GM18519 (cell line): ENCODE measurements around the gene TIMM17B.
"Not testable (repeated sequence)": the region's sequence is repeated elsewhere in the genome, so short reads cannot be mapped to it uniquely, and the experiment has no call there.

ENCODE experiments used
- ATAC-seq: cut with Tn5 transposase; IDR thresholded peaks from one replicate; pipeline ENCODE4 v1.9.1; 2021; ENCODE audit warnings: mild to moderate bottlenecking, moderate library complexity; ENCODE audit not compliant: unreplicated experiment, low FRiP score

Gene TIMM17B

DNA sequence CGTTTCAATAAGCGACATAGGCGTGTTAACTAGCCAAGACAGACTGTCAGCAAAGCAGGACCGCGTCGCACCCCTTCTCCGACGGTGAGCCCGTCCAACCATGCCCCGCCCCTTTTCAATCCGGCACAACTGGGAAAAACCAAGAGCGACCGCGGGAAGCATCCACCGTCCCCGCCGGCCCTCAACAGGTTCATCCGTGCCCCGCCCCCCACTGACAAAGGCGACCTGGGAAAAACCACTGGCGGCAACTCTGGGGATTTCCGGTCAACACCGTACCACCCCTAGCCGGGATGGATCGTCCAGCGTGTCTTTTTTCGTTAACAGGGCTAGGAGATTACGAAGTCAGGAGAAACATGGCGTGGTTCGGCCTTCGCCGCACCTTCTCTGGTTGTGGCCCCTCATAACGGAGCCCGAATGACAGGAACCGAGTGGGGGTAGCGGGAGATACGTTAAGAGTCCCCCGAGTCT is 377 bp downstream of the TIMM17B start:
- ATAC-seq, result no peak

DNA sequence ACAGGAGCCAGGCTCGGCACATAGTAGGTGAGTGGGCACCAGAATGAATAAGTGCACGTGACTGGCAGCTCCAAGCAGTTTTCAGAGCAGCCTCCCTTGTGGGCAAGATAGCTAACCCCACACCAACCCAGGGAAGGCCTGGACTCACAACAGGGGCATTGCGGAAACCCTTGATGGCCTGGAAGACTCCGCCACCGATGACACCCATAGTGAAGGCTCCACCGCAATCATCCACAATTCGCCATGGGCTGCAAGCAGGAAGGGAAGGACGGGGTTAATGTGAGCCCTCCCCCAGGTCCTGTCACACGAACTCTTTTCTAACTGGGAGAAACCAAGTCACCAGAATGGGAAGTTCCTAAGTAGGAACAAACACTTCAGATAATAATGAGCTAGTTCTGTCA is 957 bp downstream of the TIMM17B start:
- ATAC-seq, result no peak

DNA sequence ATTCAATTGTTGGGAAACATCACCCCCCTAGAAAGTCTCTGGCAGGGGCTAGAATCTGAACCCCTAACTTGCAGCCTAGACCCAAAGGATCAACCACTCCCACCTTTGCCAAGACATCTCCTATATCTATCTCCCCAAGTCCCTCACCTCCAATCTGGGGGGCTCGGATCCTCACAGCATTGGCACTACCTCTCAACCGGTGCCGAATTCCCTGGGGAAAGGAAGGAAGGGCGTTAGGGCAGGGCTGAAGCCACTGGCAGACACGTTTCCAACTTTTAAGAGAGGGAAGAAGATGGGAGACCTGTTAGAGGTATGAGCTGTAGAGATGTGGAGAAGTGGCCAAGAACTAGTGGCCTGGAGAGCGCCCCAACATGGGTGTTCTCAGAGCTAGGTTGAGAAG is 2.7 kb downstream of the TIMM17B start:
- ATAC-seq, result no peak

DNA sequence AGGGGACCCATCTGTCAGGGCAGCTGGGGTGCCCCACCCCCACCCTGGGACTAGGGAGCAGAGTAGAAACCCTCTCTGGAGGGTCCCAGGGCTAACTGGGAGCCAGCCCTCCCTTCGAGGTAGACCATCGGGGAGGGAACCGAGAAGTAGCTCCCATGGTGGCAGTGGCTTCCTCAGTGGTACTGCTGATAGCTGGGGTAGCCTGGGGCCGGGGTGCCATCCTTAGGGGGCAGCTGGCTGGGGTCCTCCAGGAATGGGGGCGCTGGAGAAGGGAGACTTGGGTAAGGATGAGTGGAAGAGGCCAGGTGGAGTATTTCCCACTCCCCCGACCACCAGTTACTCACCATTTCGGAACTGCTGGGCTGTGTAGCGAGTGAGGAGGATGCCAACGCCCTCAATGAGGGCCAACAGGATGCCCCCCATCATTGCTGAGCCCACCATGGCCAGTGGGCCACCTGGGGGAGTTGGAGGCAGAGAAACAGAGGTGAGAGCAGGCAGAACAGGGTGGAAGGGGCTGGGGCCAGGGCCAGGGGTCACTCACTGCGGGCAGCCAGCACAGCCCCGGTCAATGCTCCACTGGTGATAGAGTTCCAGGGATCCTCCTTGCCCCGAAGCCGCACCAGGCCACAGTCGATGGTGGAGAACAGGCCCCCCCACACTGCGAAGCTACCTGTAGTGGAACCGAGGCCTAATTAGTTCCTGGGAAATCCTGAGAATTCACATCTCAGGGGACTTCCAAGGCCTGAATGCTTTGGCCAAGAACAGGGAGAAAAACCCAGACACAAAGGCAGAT is 3.8 kb downstream of the TIMM17B start:
- no peak for ATAC-seq

DNA sequence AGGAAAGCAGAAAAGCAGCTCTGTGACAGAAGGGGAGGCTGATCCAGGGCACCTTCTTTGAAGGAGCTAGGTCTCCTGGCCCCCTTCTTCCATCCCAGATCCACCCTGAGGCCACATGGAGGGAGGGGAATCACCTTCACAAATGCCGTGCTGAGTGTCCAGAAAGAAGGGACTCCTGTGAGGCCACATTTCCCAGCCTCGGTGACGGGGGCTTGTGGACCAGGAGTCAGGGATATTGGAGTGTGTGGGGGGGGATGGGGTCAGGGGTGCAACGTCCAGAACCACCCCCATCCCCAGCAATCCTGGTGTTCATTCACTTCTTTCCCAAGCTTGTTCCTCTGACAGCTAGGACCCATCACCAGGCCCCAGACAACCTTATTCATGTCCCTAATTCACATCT is 4.7 kb downstream of the TIMM17B start:
- no peak for ATAC-seq

DNA sequence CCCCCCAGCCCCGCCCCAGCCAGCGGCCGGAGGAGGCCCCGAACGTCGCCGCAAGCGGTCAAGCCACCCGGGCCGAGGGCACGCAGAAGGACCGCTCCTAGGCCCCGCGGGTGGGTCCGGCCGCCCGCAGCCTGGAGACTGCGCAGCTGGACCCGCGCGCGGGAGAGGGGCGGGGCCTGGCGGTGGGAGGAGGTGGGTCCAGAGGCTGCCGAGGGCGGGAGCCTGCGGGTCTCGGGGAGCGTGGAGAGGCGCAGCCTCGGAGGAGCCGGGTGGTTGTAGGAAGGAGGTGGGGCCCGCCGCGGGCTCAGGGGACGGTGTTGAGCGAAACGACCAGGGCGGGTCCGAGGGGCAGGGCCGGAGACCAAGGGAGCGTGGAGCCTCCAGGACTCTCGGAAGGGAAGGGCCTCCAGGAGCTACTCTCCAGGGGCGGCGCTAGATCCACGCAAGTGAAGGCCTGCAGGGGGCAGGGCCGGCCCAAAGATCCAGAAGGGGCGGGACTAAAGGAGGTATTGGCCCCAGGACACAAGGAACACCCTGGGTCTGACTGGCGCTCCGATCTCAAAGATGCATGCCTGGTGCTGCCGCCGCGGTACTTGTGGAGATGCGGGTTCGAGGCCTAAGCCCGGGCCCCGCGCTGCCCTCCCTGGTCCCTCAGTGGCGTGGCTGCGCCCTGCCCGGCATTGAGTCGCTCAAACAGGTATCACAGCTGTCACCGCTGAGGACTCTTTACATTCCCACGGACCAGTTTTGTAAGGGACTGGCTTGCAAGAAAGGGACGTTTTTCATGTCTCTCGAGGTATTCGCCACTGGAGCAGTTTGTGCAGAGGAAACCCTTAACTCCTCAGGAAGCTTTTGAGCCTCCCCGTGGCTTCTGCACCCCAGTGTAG is 5.9 kb downstream of the TIMM17B start:
- ATAC-seq, result peak; percentile 56

DNA sequence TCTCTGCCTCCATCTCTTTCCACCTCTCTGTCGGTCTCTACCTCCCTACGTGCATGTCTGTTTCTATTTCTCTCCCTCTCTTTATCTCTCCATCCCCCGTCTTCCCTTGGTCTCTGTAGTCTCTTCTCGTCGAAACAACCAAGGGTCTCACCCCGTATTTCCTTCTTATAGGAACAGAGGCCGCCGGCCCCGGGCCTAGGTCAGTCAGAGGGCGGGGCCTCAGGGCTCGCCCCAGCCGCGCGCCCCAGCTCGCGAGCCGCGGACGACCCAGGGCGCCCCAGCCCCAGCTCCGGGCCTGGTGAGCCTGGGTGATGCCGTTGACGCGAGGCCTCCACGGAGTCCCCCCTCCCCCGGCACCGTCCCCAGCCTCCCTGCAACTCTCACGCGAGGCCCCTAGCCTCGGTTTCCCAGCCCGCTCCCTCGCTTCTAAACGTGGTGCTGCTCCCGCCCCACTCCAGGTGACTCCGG is 6.6 kb downstream of the TIMM17B start:
- ATAC-seq, result peak; percentile 23

DNA sequence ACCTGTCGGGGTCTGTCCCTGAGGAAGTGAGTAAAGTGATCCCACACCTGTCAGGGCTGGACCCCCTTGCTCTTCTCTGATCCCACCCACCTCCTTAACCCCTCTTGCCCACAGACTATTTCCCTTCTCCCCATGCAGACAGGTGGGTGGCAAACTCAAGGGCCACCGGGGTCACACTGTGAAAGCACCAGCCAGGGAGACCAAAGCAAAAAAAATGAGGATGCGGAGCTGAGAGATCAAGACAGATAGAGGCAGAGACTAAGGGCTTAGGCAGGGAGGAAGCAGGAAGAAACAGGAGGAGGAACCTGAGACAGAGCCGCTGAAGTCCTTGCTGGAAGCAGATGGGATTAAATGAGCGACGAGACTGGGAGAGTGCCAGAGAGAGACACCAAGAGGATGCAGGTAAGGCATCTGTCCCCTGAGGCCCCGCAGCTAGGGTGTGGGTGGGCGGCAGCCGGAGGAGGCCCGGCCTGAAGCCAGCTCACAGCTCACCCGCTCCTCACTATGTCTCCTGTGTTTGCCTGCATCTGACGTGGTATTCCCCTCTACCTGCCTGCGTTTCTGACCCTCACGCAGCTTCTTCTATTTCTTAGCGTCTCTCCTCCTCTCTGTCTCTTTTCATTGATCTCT is 7.2 kb downstream of the TIMM17B start:
- no peak for ATAC-seq

DNA sequence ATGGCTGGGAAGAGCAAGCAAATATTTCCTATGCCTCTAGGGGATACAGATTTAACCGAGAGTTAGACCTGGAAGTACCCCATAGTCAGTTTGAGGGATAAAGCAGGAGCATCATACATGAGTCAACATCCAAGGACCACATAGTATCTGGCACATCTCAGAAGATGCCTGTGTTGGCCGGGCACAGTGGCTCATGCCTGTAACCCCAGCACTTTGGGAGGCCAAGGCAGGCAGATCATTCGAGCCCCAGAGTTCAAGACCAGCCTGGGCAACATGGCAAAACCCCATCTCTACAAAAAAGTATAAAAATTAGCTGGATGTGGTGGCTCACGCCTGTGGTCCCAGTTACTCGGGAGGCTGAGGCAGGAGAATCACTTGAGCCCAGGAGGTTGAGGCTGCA is 11.0 kb downstream of the TIMM17B start:
- ATAC-seq, result not testable (repeated sequence)

DNA sequence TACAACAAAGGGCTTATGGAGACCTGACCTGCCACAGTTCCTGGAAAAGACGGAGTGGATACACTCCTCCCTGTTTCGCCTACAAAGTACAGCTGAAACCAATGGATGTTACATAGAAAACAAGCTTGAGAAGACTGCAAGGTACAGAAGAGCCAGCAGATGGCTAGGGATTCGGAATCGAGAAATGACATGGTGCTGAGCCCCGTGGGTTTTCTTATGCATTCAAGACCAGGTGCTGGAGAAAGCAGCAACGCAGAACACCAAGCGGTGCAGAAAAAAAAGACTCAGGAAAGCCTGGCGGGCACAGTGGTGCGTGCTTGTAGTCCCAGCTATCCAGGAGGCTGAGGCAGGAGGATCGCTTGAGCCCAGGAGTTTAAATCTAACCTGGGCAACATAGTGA is 13.8 kb downstream of the TIMM17B start:
- ATAC-seq, result no peak

DNA sequence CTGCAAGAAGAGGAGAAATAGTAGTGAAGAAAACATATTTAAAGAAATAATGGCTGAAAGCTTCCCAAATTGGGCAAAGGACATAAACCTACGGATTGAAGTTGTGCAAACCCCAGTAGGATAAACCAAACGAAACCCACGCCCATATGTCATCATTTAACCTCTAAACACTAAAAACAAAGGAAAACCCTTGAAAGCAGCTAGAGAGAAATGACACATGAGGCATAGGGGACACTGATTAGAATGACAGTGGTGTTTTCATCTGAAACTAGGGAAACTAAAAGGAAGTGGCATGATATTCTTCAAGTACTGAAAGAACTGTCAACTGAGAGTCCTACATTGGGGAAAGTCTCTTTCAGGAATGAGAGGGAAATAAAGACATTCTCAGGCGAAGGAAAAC is 20.6 kb downstream of the TIMM17B start:
- not testable (repeated sequence) for ATAC-seq

DNA sequence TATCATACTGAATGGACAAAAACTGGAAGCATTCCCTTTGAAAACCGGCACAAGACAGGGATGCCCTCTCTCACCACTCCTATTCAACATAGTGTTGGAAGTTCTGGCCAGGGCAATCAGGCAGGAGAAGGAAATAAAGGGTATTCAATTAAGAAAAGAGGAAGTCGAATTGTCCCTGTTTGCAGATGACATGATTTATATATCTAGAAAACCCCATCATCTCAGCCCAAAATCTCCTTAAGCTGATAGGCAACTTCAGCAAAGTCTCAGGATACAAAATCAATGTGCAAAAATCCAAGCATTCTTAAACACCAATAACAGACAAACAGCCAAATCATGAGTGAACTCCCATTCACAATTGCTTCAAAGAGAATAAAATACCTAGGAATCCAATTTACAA is 25.6 kb downstream of the TIMM17B start:
- not testable (repeated sequence) for ATAC-seq

DNA sequence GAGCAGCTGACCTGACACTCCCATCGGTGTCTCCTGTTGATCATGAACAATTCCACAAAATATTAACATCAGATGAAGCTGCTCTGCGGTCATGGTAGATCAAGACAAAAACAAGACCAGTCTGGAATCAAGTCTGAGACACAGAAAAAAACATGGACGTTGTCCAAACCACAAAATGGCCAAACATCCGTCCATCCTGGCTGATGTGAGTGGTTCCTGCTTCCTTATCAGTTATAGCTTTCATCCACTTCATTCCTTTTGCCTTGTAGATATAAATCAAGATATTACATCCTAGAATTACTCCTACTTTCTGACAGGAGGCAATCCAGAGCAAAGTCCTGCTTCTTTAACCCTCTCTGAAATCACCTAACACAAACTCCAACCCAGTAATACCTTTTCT is 33.4 kb downstream of the TIMM17B start:
- no peak for ATAC-seq

DNA sequence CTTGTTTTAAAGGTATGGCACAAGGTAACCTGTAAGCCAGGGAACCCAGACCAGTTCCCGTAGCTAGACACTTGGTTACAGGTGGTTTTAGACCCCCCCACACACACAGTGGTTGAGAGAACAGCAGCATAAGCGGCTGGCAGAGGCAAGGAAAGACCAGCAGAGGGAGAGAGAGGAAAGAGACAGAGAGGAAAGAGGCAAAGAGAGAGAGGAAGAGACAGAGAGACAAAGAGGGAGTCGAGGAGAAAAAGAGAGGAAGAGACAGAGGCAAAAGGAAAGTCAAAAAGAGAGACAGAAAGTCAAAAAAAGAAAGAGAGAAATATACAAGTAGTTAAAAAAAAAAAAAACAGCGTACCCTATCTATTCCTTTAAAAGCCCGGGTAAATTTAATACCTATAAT is 42.7 kb downstream of the TIMM17B start:
- no peak for ATAC-seq

DNA sequence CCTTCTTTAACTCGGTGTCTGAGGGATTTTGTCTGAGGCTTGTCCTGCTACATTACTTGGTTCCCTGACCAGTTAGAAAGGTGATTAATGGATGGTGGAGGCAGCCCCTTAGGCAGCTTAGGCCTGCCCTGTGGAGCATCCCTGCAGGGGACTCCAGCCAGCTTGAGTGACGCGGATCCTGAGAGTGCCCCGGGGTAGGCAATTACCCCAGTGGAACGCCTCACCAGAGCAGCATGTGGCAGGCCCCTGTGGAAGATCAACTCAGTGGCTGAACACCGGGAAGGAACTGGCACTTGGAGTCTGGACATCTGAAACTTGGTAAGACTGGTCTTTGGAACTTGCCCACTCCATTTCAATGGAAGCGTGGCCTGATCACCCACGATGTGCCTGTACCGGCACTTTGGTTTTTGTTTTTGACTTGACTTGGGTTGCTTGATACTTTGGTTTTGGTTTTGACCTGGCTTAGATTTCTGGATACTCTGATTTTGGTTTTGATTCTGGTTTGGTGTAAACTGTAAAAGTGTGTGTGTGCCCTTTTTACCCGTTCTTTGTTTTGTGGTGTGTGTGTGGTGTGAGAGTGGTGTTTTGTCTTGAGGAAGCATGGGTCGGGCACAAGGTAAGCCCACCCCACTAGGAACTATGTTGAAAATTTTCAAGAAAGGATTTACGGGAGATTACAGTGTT is 43.3 kb downstream of the TIMM17B start:
- ATAC-seq, result not testable (repeated sequence)

DNA sequence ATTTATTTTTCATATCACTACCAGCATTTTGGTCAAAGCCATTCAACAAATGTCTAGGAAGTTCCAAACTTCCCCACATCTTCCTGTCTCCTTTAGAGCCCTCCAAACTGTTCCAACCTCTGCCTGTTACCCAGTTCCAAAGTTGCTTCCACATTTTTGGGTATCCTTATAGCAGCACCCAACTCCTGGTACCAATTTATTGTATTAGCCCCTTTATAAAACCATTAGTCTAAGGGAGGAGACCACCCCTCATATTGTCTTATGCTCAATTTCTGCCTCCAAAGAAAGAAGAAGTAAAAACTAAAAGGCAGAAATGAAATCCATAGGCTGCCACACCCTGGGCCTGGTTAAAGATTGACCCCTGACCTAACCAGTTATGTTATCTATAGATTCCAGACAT is 44.1 kb downstream of the TIMM17B start:
- ATAC-seq, result not testable (repeated sequence)

DNA sequence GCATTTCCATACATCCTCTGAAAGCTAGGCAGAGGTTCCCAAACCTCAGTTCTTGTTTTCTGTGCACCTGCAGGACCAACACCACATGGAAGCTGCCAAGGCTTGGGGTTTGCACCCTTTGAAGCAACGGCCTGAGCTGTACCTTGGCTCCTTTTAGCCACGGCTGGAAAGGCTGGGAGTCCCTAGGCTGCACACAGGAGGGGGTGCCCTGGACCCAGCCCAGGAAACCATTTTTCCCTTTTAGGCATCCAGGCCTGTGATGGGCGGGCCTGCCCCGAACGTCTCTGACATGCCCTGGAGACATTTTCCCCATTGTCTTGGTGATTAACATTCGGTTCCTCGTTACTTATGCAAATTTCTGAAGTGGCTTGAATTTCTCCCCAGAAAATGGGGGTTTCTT is 44.7 kb downstream of the TIMM17B start:
- no peak for ATAC-seq

DNA sequence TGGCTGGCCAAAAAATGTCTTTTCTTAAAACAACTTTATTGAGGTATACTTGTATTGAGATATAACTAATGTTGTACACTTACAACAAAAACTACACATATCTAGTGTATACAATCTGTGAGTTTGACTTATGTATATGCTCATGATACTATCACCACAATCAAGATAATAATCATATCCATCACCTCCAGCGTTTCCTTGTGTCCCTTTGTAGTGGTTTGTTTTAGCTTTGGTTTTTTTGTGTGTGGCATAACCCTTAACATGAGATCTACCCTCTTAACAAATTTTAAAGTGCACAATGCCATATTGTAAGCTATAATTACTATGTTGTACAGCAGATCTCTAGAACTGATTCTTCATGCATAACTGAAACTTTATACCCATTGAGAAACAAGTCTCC is 48.7 kb downstream of the TIMM17B start:
- ATAC-seq, result no peak
